GM12875 (cell line): ENCODE results near the gene CLDN10.
"Not testable (repeated sequence)": the region's sequence is repeated elsewhere in the genome, so short reads cannot be mapped to it uniquely, and the experiment has no call there.

Experiments used
- H3K4me3 ChIP-seq: one replicate; pipeline ENCODE4 v1.5.1; 2011; ENCODE audit warnings: low read depth, low read length, control low read depth
- CTCF ChIP-seq: IDR thresholded peaks from 2 replicates; pipeline ENCODE4 v1.5.1; 2011; ENCODE audit warnings: low read depth, mild to moderate bottlenecking, control low read depth, inconsistent platforms, low read length, moderate library complexity, borderline replicate concordance; ENCODE audit not compliant: insufficient read depth

Gene CLDN10

GRCh38 chr13:95509521-95510310 is 42.8 kb upstream of the CLDN10 start:
- no peak overlapping the region for H3K4me3 ChIP-seq
- no peak for TF ChIP-seq CTCF

- H3K4me3 ChIP-seq: no peak overlapping the region
- TF ChIP-seq CTCF: no peak
These were observed 41.6 kb upstream of the CLDN10 start for GRCh38 chr13:95510950-95511349.

GRCh38 chr13:95512424-95512823 is 40.1 kb upstream of the CLDN10 start:
- no peak overlapping the region for H3K4me3 ChIP-seq
- no peak for TF ChIP-seq CTCF

GRCh38 chr13:95512957-95513356 is 39.6 kb upstream of the CLDN10 start:
- no peak for TF ChIP-seq CTCF
- no peak overlapping the region for H3K4me3 ChIP-seq

- not testable (repeated sequence) for H3K4me3 ChIP-seq
These were observed 36.9 kb upstream of the CLDN10 start for GRCh38 chr13:95515606-95516005.

GRCh38 chr13:95516021-95516420 is 36.5 kb upstream of the CLDN10 start:
- no peak overlapping the region for H3K4me3 ChIP-seq
- TF ChIP-seq CTCF: no peak

GRCh38 chr13:95516492-95516891 is 36.0 kb upstream of the CLDN10 start:
- TF ChIP-seq CTCF: no peak
- no peak overlapping the region for H3K4me3 ChIP-seq

- H3K4me3 ChIP-seq: no peak overlapping the region
- TF ChIP-seq CTCF: no peak
These were observed 28.9 kb upstream of the CLDN10 start for GRCh38 chr13:95523598-95523997.
